BLaER1 (cell line): ENCODE data around the gene RNF168.
"Not testable (repeated sequence)": the region's sequence is repeated elsewhere in the genome, so short reads cannot be mapped to it uniquely, and the experiment has no call there.

Source experiments
- H3K27ac ChIP-seq: shearing (Covaris generic); formaldehyde crosslinking; 2 replicates; pipeline ENCODE4 v1.8.1; 2022
- H3K27me3 ChIP-seq: shearing (Covaris generic); formaldehyde crosslinking; 2 replicates; pipeline ENCODE4 v1.8.1; 2022
- H3K36me3 ChIP-seq: shearing (Covaris generic); formaldehyde crosslinking; 2 replicates; pipeline ENCODE4 v1.8.1; 2022
- H3K4me1 ChIP-seq: shearing (Covaris generic); formaldehyde crosslinking; 2 replicates; pipeline ENCODE4 v1.8.1; 2022
- H3K4me2 ChIP-seq: shearing (Covaris generic); formaldehyde crosslinking; 2 replicates; pipeline ENCODE4 v1.8.1; 2022
- H3K4me3 ChIP-seq: shearing (Covaris generic); formaldehyde crosslinking; 2 replicates; pipeline ENCODE4 v1.8.1; 2022
- H3K9ac ChIP-seq: shearing (Covaris generic); formaldehyde crosslinking; 2 replicates; pipeline ENCODE4 v1.8.1; 2022
- H3K9me3 ChIP-seq: shearing (Covaris generic); formaldehyde crosslinking; 2 replicates; pipeline ENCODE4 v1.8.1; 2022
- H4K20me1 ChIP-seq: shearing (Covaris generic); formaldehyde crosslinking; 2 replicates; pipeline ENCODE4 v1.8.1; 2022
- Cebpa-rat ChIP-seq: shearing (Covaris generic); IDR thresholded peaks from 2 replicates; pipeline ENCODE4 v1.8.1; 2022

RNF168 gene, protein sequence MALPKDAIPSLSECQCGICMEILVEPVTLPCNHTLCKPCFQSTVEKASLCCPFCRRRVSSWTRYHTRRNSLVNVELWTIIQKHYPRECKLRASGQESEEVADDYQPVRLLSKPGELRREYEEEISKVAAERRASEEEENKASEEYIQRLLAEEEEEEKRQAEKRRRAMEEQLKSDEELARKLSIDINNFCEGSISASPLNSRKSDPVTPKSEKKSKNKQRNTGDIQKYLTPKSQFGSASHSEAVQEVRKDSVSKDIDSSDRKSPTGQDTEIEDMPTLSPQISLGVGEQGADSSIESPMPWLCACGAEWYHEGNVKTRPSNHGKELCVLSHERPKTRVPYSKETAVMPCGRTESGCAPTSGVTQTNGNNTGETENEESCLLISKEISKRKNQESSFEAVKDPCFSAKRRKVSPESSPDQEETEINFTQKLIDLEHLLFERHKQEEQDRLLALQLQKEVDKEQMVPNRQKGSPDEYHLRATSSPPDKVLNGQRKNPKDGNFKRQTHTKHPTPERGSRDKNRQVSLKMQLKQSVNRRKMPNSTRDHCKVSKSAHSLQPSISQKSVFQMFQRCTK

DNA sequence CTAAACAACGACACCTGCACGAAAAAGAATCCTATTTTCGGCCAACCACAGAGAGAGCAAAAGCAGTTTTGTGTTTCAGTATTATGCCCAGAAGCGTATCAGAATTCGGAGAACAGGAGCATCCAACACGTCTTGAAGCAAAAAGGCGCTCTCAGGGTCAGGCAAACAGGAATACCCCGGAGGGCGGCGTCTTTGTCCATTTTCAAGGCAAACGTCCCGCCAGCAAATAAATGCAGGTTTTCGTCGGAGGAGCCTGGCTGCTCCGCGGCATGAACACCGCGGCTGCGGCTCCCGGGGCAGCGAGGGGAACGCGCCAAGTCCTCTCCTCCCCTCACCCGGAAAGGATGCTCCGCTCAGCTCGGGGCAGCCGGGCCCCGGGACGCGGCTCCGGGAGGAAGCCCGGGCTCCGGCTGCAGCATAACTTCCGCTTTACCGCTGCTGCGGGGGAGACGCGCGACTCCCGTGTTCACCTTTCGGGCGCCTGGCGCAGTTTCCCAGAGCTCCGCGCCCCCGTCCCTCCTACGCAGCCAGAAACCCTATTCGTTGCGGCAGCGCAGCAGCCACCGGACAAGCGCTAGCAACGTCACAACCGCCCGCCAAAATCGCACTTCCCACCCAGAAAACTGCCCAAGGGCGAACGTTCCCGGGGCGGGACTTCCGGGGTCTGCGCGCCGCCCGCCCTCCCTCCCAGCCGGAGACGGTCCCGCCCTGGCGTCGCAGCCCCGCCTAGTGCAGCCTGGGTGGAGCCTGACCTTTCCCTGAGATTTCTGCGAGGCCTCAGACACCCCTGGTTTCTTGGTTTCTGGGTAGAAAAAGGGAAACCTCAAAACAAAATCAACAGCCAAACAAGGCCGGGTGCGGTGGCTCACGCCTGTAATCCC, at the start of gene RNF168:
TSS of gene RNF168 (minus strand) at position 573 of the 881 bp plus-strand sequence. CDS start 595 bp downstream, outside the sequence.
- no peaks in the 10 kb centered on the region for H3K27me3 ChIP-seq
- H3K9ac ChIP-seq, result peak within 1 kb of the TSS; percentile 89
- H3K4me1 ChIP-seq, result peaks cover 21% of the 10 kb centered on the region
- TF ChIP-seq Cebpa-rat, result no peak
- H3K9me3 ChIP-seq, result peaks cover 35% of the 10 kb centered on the region
- H4K20me1 ChIP-seq, result peaks cover 48% of the 10 kb centered on the region
- peak within 1 kb of the TSS; percentile 88 for H3K27ac ChIP-seq
- peak within 1 kb of the TSS; percentile 95 for H3K4me3 ChIP-seq
- peaks cover 22% of the 10 kb centered on the region for H3K36me3 ChIP-seq
- peak within 1 kb of the TSS; percentile 90 for H3K4me2 ChIP-seq

DNA sequence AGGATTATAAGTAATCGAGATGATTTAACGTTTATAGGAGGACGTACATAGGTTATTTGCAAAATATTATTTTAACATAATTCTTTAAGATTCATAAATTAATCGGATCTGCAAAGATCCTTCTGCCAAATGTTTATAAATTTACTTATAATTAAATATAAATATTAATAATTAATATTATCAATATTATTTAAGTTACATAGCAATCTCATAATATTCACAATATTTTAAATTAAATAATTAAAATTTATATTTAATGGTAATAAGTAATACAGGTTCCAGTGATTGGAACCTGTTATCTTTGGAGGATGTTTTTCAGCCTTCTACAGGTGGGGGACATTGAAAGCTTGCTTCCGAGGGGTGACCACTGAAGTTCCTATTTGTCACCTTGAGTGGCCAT, 48.7 kb upstream of the RNF168 start:
- peaks cover 43% of the 10 kb centered on the region for H3K9me3 ChIP-seq

DNA sequence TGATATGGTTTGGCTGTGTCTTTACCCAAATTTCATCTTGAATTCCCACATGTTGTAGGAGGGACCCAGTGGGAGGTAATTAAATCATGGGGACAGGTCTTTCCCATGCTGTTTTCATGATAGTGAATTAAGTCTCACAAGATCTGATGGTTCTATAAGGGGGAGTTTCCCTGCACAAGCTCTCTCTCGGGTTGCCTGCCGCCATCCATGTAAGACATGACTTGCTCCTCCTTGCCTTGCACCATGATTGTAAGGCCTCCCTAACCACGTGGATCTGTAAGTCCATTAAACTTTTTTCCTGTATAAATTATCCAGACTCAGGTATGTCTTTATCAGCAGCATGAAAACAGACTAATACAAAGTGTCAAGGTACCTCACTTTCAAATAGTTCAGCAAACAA, 46.6 kb upstream of the RNF168 start:
- H3K9ac ChIP-seq, H3K27me3 ChIP-seq, H3K4me3 ChIP-seq, H3K27ac ChIP-seq, H4K20me1 ChIP-seq, H3K4me2 ChIP-seq: not testable (repeated sequence)
- H3K9me3 ChIP-seq, result peaks cover 43% of the 10 kb centered on the region
- H3K4me1 ChIP-seq, result peaks cover 24% of the 10 kb centered on the region
- H3K36me3 ChIP-seq, result 0 out of 2 replicates have a peak, but pooled peaks cover 14% of the 10 kb centered on the region

More for the DNA sequence above, 48.7 kb upstream of the RNF168 start:
- H3K27ac ChIP-seq, result no peak overlapping the region
- H3K9ac ChIP-seq, result no peak overlapping the region
- TF ChIP-seq Cebpa-rat, result no peak
- 0 out of 2 replicates have a peak, but pooled peaks cover 14% of the 10 kb centered on the region for H3K36me3 ChIP-seq
- H3K4me1 ChIP-seq, result peaks cover 24% of the 10 kb centered on the region
- H3K4me2 ChIP-seq, result no peak overlapping the region
- H4K20me1 ChIP-seq, result no peaks in the 10 kb centered on the region
- no peaks in the 10 kb centered on the region for H3K27me3 ChIP-seq
- no peak overlapping the region for H3K4me3 ChIP-seq

DNA sequence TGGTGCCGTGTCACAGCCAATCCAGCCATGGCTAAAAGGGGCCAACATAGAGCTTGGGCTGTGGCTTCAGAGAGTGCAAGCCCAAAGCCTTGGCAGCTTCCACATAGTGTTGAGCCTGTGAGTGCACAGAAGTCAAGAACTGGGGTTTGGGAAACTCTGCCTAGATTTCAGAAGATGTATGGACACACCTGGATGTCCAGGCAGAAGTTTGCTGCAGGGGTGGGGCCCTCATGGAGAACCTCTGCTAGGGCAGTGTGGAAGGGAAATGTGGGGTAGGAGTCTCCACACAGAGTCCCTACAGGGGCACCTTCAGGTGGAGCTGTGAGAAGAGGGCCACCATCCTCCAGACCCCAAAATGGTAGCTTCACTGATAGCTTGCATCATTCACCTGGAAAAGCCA, 45.7 kb upstream of the RNF168 start:
- H3K4me2 ChIP-seq, H3K27ac ChIP-seq, H4K20me1 ChIP-seq, H3K9ac ChIP-seq, H3K27me3 ChIP-seq: not testable (repeated sequence)
- H3K36me3 ChIP-seq, result 0 out of 2 replicates have a peak, but pooled peaks cover 14% of the 10 kb centered on the region
- 0 out of 2 replicates have a peak overlapping the region, but pooled peaks have one; percentile 3 for H3K4me3 ChIP-seq
- H3K4me1 ChIP-seq, result peaks cover 15% of the 10 kb centered on the region
- H3K9me3 ChIP-seq, result peaks cover 43% of the 10 kb centered on the region

DNA sequence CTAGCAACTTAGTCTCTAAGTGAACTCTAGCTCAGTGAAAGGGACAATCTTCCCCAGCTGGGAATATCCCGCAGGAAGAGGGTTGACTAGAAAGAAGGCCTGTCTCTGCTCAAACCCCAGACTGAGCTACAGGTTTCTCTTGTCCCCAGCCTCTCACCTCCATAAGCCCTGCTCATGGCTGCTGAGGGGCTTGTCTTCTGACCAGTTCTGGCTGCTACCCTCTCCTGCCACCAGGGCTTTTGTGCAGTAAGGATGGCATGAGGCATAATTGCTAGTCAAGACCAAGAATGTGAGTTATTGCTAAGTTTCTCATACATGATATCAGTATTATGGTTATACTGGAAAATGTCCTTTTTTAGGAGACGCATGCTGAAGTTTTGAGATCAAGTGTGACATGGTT, 43.5 kb upstream of the RNF168 start:
- Histone ChIP-seq H3K9me3 (peaks cover 46% of the 10 kb centered on the region), H3K9ac (no peak overlapping the region), H3K4me3 (no peak overlapping the region), H3K27ac (no peak overlapping the region), H3K27me3 (no peaks in the 10 kb centered on the region), H3K4me1 (0 out of 2 replicates have a peak, but pooled peaks cover 6% of the 10 kb centered on the region), H3K36me3 (0 out of 2 replicates have a peak, but pooled peaks cover 7% of the 10 kb centered on the region), H3K4me2 (no peak overlapping the region), H4K20me1 (no peaks in the 10 kb centered on the region)
- no peak for TF ChIP-seq Cebpa-rat

DNA sequence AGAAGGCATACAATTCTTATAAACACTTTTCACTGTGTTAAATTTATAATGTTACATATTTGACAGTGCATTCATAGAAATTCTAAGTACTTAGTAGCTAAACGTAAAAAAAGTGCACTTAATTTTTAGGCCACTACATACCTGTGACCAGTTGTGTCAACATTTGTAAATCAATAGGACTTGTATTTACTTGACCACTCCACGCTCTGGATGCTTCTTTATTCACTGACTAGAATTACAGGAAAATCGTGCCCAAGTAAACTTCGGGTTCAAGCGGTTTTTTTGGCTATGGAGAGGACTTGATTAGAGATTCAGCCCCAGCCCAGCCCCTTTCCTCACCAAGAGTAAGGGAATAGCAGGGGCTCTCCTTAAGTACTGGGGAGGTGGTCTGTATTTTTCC, 43.0 kb upstream of the RNF168 start:
- H3K27ac ChIP-seq, result no peak overlapping the region

DNA sequence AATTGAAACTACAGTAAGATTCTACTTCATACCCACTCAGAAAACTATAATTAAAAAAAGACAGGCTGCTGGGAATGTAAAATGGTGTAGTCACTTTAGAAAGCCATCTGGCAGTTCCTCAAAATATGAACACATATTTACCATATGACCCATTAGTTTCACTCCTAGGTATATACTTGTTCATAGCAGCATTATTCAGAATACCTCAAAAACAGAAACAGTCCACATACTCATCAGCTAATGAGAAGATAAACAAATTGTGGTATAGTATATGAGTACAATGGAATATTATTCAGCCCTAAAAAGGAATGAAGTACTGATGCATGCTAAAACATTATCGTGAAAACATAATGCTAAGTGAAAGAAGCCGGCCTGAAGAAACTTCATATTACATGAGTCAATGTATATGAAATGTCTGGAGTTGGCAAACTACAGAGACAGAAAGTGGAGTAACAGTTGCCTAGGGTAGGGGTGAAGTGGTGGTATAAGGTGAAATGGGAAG, 41.0 kb upstream of the RNF168 start:
- peaks cover 21% of the 10 kb centered on the region for H3K9me3 ChIP-seq
- no peak overlapping the region for H3K4me2 ChIP-seq
- H4K20me1 ChIP-seq, result no peaks in the 10 kb centered on the region
- H3K27me3 ChIP-seq, result no peaks in the 10 kb centered on the region
- no peak overlapping the region for H3K9ac ChIP-seq
- TF ChIP-seq Cebpa-rat, result no peak
- H3K4me3 ChIP-seq, result no peak overlapping the region
- no peaks in the 10 kb centered on the region for H3K36me3 ChIP-seq
- 0 out of 2 replicates have a peak, but pooled peaks cover 6% of the 10 kb centered on the region for H3K4me1 ChIP-seq
- no peak overlapping the region for H3K27ac ChIP-seq

More for the DNA sequence above, 43.0 kb upstream of the RNF168 start:
- Histone ChIP-seq H3K4me1 (0 out of 2 replicates have a peak, but pooled peaks cover 6% of the 10 kb centered on the region), H3K9me3 (peaks cover 41% of the 10 kb centered on the region), H3K27me3 (no peaks in the 10 kb centered on the region), H3K9ac (no peak overlapping the region), H3K36me3 (0 out of 2 replicates have a peak, but pooled peaks cover 7% of the 10 kb centered on the region), H3K4me3 (no peak overlapping the region), H4K20me1 (no peaks in the 10 kb centered on the region), H3K4me2 (no peak overlapping the region)
- TF ChIP-seq Cebpa-rat, result no peak

DNA sequence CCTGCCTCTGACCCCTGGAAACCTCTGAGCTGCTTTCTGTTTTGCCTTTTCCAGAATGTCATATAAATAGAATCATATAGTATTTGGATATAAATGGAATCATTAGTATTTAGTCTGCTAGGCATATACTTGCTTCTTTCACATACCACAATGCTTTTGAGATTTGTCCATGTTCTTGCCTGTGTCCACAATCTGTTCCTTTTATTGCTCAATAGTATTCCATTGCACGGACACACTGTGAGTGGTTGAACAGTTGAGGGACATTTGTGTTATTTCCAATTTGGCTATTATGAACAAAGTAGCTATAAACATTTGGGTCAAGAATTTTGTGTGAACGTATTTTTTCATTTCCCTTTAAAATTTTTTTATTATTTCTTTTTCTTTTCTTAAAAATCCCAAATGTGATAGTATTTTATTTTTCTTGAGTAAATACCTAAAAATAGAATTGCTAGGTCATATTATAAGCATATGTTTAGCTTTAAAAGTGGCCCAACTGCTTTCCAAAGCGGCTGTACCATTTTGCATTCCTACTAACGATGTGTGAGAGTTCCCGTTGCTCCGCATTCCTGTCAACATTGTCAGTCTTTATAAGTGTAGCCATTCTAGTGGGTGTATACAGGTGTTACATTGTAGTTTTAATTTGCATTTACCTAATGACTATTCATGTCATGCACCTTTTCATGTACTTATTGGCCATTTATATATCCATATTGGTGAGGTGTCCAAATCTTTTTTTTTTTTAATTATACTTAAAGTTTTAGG, 38.3 kb upstream of the RNF168 start:
- Histone ChIP-seq H3K4me1 (no peaks in the 10 kb centered on the region), H3K4me3 (no peak overlapping the region), H3K4me2 (no peak overlapping the region), H3K27me3 (no peaks in the 10 kb centered on the region), H4K20me1 (no peaks in the 10 kb centered on the region), H3K9me3 (0 out of 2 replicates have a peak, but pooled peaks cover 3% of the 10 kb centered on the region), H3K27ac (no peak overlapping the region), H3K9ac (no peak overlapping the region), H3K36me3 (no peaks in the 10 kb centered on the region)
- TF ChIP-seq Cebpa-rat, result no peak
